Ovary (tissue), 3 donors: ENCODE results near the gene STX1A.

Experiments
- EP300 ChIP-seq: sonication (generic); formaldehyde crosslinking; IDR thresholded peaks from one replicate; pipeline ENCODE4 v1.6.1; 2017; ENCODE audit warnings: antibody characterized with exemption
- POLR2A ChIP-seq: fragments of 450-650 bp; IDR thresholded peaks from one replicate; pipeline ENCODE4 v1.6.1; 2017; ENCODE audit warnings: antibody characterized with exemption, mild to moderate bottlenecking, moderate library complexity
- TF ChIP-seq, protein P1 (sequence below), 3 donors: fragments of 450-650 bp in 2 of 3; fragments of 200-600 bp in 1 of 3; IDR thresholded peaks; one replicate each; pipeline versions ENCODE4 v1.5.1 to v1.8.0; 2016 to 2022; ENCODE audit warnings: antibody characterized with exemption in 3 of 3, mild to moderate bottlenecking in 1 of 3
- donor health status: DM: no; HTN: no; CAD: no.

DNA sequence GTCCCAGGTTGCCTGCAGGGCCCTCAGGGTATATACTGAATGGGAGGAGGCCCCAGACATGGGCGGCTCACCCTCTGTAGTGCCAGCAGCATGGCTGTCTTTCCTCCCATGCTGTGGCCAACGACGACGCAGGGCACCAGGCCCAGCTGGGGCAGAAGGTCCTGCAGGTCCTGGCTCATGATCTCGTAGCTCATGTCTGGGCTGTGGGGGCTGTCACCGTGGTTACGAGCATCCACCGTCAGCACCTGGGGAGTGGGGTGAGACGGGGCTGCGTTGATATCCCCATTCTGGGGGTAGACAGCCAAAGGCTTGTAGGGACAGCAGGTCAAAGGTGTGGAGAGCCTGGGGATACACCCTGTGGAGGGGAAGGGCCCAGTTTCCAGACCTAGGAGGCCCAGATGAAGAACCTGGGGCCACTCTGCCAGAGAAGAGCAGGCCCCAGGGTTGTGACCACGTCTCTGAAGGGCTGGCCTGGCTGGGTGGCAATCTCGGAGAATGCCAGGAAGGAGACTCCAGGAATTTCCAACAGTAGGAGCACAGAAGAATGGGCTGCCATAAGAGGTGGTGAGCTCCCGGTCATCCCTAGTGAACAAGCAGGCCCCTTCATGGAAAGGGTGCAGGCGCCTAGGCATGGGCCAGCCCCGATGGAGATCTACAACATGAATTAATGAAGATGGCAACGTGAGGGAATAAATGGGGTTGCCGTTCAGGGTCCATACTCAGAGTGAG is 18.2 kb upstream of the STX1A start:
- TF ChIP-seq EP300 (no peak), POLR2A (no peak)
- TF ChIP-seq, protein P1, sequence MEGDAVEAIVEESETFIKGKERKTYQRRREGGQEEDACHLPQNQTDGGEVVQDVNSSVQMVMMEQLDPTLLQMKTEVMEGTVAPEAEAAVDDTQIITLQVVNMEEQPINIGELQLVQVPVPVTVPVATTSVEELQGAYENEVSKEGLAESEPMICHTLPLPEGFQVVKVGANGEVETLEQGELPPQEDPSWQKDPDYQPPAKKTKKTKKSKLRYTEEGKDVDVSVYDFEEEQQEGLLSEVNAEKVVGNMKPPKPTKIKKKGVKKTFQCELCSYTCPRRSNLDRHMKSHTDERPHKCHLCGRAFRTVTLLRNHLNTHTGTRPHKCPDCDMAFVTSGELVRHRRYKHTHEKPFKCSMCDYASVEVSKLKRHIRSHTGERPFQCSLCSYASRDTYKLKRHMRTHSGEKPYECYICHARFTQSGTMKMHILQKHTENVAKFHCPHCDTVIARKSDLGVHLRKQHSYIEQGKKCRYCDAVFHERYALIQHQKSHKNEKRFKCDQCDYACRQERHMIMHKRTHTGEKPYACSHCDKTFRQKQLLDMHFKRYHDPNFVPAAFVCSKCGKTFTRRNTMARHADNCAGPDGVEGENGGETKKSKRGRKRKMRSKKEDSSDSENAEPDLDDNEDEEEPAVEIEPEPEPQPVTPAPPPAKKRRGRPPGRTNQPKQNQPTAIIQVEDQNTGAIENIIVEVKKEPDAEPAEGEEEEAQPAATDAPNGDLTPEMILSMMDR (IDR thresholded peaks at IDR 0.05): no peak
